HG02970 (cell line): ENCODE results near the gene KRT81.
"Not testable (repeated sequence)": the region's sequence is repeated elsewhere in the genome, so short reads cannot be mapped to it uniquely, and the experiment has no call there.

Experiments used
- ATAC-seq: cut with Tn5 transposase; IDR thresholded peaks from one replicate; pipeline ENCODE4 v1.9.1; 2021; ENCODE audit warnings: mild to moderate bottlenecking, moderate library complexity, moderate number of reproducible peaks; ENCODE audit not compliant: unreplicated experiment, low FRiP score

KRT81 gene

GRCh38 chr12:52245259-52245961 lies 45.9 kb downstream of the KRT81 start:
- no peak for ATAC-seq

- no peak for ATAC-seq
Measured at GRCh38 chr12:52244615-52244994, 46.7 kb downstream of the KRT81 start.

GRCh38 chr12:52243856-52244614 lies 47.3 kb downstream of the KRT81 start:
- peak; percentile 72 for ATAC-seq

GRCh38 chr12:52243259-52243855 lies 48.0 kb downstream of the KRT81 start:
- ATAC-seq: no peak

- no peak for ATAC-seq
Measured at GRCh38 chr12:52242442-52243258, 48.7 kb downstream of the KRT81 start.

GRCh38 chr12:52241205-52241842 lies 50.0 kb downstream of the KRT81 start:
- no peak for ATAC-seq

GRCh38 chr12:52240247-52240646 lies 51.1 kb downstream of the KRT81 start:
- not testable (repeated sequence) for ATAC-seq

- no peak for ATAC-seq
Measured at GRCh38 chr12:52239767-52240166, 51.6 kb downstream of the KRT81 start.

- ATAC-seq: no peak
Measured at GRCh38 chr12:52238916-52239646, 52.3 kb downstream of the KRT81 start.

- ATAC-seq: no peak
Measured at GRCh38 chr12:52238207-52238840, 53.0 kb downstream of the KRT81 start.

- ATAC-seq: no peak
Measured at GRCh38 chr12:52236386-52237050, 54.8 kb downstream of the KRT81 start.
